ENCODE measurements around the gene METTL25B.

METTL25B gene

DNA sequence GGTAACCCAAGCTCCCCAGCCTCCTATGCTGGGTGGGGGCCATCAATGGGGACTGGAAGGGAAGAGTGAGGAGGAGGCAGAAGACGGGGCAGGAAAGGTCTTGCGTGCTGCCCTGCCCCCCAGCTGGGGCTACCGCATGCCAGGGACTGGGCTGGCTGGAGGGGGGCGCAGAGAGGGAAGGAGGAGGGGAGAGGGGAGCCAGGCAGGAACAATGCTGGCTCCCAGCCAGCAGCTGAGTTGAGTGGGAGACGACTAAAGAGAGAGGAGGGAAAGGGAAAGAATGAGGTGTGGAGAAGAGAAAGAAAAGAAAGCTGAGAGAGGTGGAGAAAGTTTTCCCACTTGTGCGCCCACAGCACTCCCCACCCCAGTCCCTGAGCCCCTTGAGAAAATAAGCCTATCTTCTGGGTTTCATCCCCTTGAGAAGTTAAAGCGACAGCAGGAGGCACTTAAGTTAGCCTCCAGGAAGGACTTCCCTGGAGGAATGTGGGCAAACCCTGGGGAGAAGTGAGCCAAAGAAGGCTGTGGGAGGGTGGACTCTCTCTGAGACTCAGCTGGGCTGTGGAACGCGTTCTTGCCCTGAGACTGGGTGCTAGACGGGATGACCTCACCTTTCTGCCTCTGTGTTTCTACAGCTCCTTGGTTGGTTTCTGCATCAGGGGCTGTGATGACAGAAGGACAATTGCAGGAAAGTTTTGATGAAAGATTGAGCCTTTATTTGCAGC is 38.2 kb upstream of the METTL25B start:
- Histone ChIP-seq H2AFZ (ENCODE audit: low read length) (no peak overlapping the region), H3K4me1 (ENCODE audit: insufficient read depth, low read length, poor library complexity, severe bottlenecking) (peaks cover 21% of the 10 kb centered on the region), H3K27me3 (ENCODE audit: insufficient read depth, low read length, poor library complexity, severe bottlenecking) (no peaks in the 10 kb centered on the region), H3K9me3 (ENCODE audit: insufficient read depth, low read depth, low read length) (no peaks in the 10 kb centered on the region), H3K4me3 (ENCODE audit: low read length, poor library complexity, severe bottlenecking) (no peak overlapping the region), H3K9ac (ENCODE audit: low read depth, low read length, poor library complexity, severe bottlenecking) (no peak overlapping the region), H3K36me3 (ENCODE audit: insufficient read depth, low read length) (no peaks in the 10 kb centered on the region), H3K9me2 (replicated peaks; ENCODE audit: low read depth, low read length) (no peaks in the 10 kb centered on the region), H4K20me1 (ENCODE audit: insufficient read depth, low read length, poor library complexity, severe bottlenecking) (no peaks in the 10 kb centered on the region), H3K79me2 (ENCODE audit: insufficient read depth, low read length) (no peaks in the 10 kb centered on the region), H3F3A (ENCODE audit: low read depth) (no peaks in the 10 kb centered on the region), H3K4me2 (ENCODE audit: low read depth, low read length, poor library complexity, severe bottlenecking) (no peak overlapping the region)
- no peak for TF ChIP-seq EZH2phosphoT487 (IDR thresholded peaks at IDR 0.05; ENCODE audit: borderline replicate concordance)
- TF ChIP-seq, protein P1, sequence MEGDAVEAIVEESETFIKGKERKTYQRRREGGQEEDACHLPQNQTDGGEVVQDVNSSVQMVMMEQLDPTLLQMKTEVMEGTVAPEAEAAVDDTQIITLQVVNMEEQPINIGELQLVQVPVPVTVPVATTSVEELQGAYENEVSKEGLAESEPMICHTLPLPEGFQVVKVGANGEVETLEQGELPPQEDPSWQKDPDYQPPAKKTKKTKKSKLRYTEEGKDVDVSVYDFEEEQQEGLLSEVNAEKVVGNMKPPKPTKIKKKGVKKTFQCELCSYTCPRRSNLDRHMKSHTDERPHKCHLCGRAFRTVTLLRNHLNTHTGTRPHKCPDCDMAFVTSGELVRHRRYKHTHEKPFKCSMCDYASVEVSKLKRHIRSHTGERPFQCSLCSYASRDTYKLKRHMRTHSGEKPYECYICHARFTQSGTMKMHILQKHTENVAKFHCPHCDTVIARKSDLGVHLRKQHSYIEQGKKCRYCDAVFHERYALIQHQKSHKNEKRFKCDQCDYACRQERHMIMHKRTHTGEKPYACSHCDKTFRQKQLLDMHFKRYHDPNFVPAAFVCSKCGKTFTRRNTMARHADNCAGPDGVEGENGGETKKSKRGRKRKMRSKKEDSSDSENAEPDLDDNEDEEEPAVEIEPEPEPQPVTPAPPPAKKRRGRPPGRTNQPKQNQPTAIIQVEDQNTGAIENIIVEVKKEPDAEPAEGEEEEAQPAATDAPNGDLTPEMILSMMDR (conservative IDR thresholded peaks at IDR 0.05; ENCODE audit: low read length): no peak

DNA sequence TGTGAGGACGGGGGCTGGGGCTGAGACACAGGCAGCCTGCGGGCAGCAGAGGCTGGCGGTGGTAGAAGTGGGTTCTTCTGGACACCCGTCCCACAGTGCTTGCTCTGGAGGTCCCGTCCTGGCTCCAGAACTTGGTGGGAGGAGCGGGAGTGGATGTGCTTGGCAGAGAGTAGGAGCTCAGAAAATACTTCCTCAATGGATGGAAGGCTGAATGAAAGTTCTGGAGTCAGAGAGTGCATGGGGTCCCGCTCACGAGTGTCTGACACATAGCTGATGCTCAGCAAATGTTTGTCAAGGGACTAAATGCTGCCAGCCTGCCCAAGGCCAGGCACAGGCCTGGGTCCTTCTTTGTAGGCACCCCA is 37.6 kb upstream of the METTL25B start:
- no peak overlapping the region for H3K9ac ChIP-seq (ENCODE audit: low read depth, low read length, poor library complexity, severe bottlenecking)
- no peaks in the 10 kb centered on the region for H3K36me3 ChIP-seq (ENCODE audit: insufficient read depth, low read length)
- peaks cover 21% of the 10 kb centered on the region for H3K4me1 ChIP-seq (ENCODE audit: insufficient read depth, low read length, poor library complexity, severe bottlenecking)
- H3K4me2 ChIP-seq (ENCODE audit: low read depth, low read length, poor library complexity, severe bottlenecking): no peak overlapping the region
- no peaks in the 10 kb centered on the region for H3K9me3 ChIP-seq (ENCODE audit: insufficient read depth, low read depth, low read length)
- no peaks in the 10 kb centered on the region for H3K79me2 ChIP-seq (ENCODE audit: insufficient read depth, low read length)
- no peaks in the 10 kb centered on the region for H4K20me1 ChIP-seq (ENCODE audit: insufficient read depth, low read length, poor library complexity, severe bottlenecking)
- H3K4me3 ChIP-seq (ENCODE audit: low read length, poor library complexity, severe bottlenecking): no peak overlapping the region
- TF ChIP-seq, protein P1 (conservative IDR thresholded peaks at IDR 0.05; ENCODE audit: low read length): no peak
- TF ChIP-seq EZH2phosphoT487 (IDR thresholded peaks at IDR 0.05; ENCODE audit: borderline replicate concordance): no peak
- no peaks in the 10 kb centered on the region for H3K9me2 ChIP-seq (replicated peaks; ENCODE audit: low read depth, low read length)
- no peak overlapping the region for H2AFZ ChIP-seq (ENCODE audit: low read length)
- no peaks in the 10 kb centered on the region for H3F3A ChIP-seq (ENCODE audit: low read depth)
- no peaks in the 10 kb centered on the region for H3K27me3 ChIP-seq (ENCODE audit: insufficient read depth, low read length, poor library complexity, severe bottlenecking)

GRCh38 chr1:156691191-156691590 is 37.1 kb upstream of the METTL25B start:
- Histone ChIP-seq H3K9ac (ENCODE audit: low read depth, low read length, poor library complexity, severe bottlenecking) (no peak overlapping the region), H3K4me1 (ENCODE audit: insufficient read depth, low read length, poor library complexity, severe bottlenecking) (peaks cover 21% of the 10 kb centered on the region), H3F3A (ENCODE audit: low read depth) (no peaks in the 10 kb centered on the region), H2AFZ (ENCODE audit: low read length) (no peak overlapping the region), H3K27me3 (ENCODE audit: insufficient read depth, low read length, poor library complexity, severe bottlenecking) (no peaks in the 10 kb centered on the region), H3K9me3 (ENCODE audit: insufficient read depth, low read depth, low read length) (no peaks in the 10 kb centered on the region), H3K36me3 (ENCODE audit: insufficient read depth, low read length) (no peaks in the 10 kb centered on the region), H3K9me2 (replicated peaks; ENCODE audit: low read depth, low read length) (no peaks in the 10 kb centered on the region), H3K4me3 (ENCODE audit: low read length, poor library complexity, severe bottlenecking) (no peak overlapping the region), H3K4me2 (ENCODE audit: low read depth, low read length, poor library complexity, severe bottlenecking) (no peak overlapping the region), H4K20me1 (ENCODE audit: insufficient read depth, low read length, poor library complexity, severe bottlenecking) (no peaks in the 10 kb centered on the region), H3K79me2 (ENCODE audit: insufficient read depth, low read length) (no peaks in the 10 kb centered on the region)
- TF ChIP-seq, protein P1 (conservative IDR thresholded peaks at IDR 0.05; ENCODE audit: low read length): no peak
- TF ChIP-seq EZH2phosphoT487 (IDR thresholded peaks at IDR 0.05; ENCODE audit: borderline replicate concordance): no peak
